Adrenal gland (tissue), 12 donors: ENCODE results near the gene ANK3. TPM values are rescaled to one million over a fixed set of nuclear protein-coding genes. Genes with fewer than 3 reads are reported as not detected.

Source experiments
- DNase-seq, 7 donors: peaks; one replicate each; pipeline ENCODE4 v3.0.0-alpha.2; 2019 to 2020
- H3K27ac ChIP-seq, 5 donors: fragments of 200-600 bp; sonication (generic) in 4 of 5; 1 replicate in 3 of 5; 2 replicates in 2 of 5; pipeline versions ENCODE4 v1.5.1 to v1.8.0; 2016 to 2020; ENCODE audit warnings: mild to moderate bottlenecking in 1 of 5
- H3K27me3 ChIP-seq: fragments of 200-600 bp; 2 replicates; pipeline ENCODE4 v1.8.0; 2021
- H3K36me3 ChIP-seq, 2 donors: fragments of 200-600 bp; replicated peaks in 1 of 2; 1 replicate in 1 of 2; 2 replicates in 1 of 2; pipeline versions ENCODE4 v1.5.1 to v1.8.0; 2018 to 2022
- H3K4me1 ChIP-seq, 2 donors: fragments of 200-600 bp; replicated peaks in 1 of 2; 1 replicate in 1 of 2; 2 replicates in 1 of 2; pipeline versions ENCODE4 v1.5.1 to v1.8.0; 2018 to 2021
- H3K4me3 ChIP-seq, 4 donors: fragments of 200-600 bp; sonication (generic) in 3 of 4; one replicate each; pipeline ENCODE4 v1.5.1; 2016 to 2018
- H3K9me3 ChIP-seq, 3 donors: fragments of 200-600 bp; sonication (generic) in 1 of 3; replicated peaks in 1 of 3; 1 replicate in 2 of 3; 2 replicates in 1 of 3; pipeline versions ENCODE4 v1.5.1 to v1.8.0; 2016 to 2021
- POLR2A ChIP-seq, 2 donors: fragments of 450-650 bp; IDR thresholded peaks; one replicate each; pipeline ENCODE4 v1.6.1; 2017; ENCODE audit warnings: antibody characterized with exemption in 2 of 2, mild to moderate bottlenecking in 2 of 2, moderate library complexity in 1 of 2
- WGBS, 4 donors: extraction: QIAGEN DNeasy Blood & Tissue Kit in 2 of 4; methylation state at CpG; one replicate each; pipeline versions ENCODE4 v1.1.5 to v1.1.7; 2013 to 2017; 5-methylcytosine and 5-hydroxymethylcytosine counted together
- intact Hi-C, 2 donors: fragments of 100-400 bp; cut with DNase I; formaldehyde crosslinking; loops; one replicate each; pipeline versions ENCODE4 v1.14.1 to v1.15.0; 2022 to 2023
- polyA plus RNA-seq, 3 donors: library from polyadenylated mRNA; stranded (reverse); fragments of 200-250 nt in 2 of 3; fragments of 350-450 nt in 1 of 3; fragmentation: Illumina TruSeq in 1 of 3; extraction: RNeasy Lipid Tissue Mini Kit (QIAGEN cat#74804) in 1 of 3; gene quantifications; one replicate each; pipeline ENCODE4 v1.2.3, GENCODE V29; 2013 to 2014
- total RNA-seq, 9 donors: library from RNA; depleted of rRNA in 4 of 9; stranded (reverse); fragments of >200 nt in 4 of 9; fragments of 120-200 nt in 1 of 9; fragmentation: NEBNext Ultra II Directional in 1 of 9; extraction: Animal tissue kit (Norgen Biotek cat#: 25700) in 1 of 9; gene quantifications; one replicate each; pipeline versions ENCODE4 v1.1.0 to v1.2.4, GENCODE V29; 2013 to 2023
- TF ChIP-seq, protein P1 (sequence below), 6 experiments: fragments of 450-650 bp in 4 of 6; fragments of 200-600 bp in 2 of 6; sonication (generic) in 1 of 6; IDR thresholded peaks; 1 replicate in 5 of 6; 2 replicates in 1 of 6; pipeline versions ENCODE4 v1.5.1 to v1.8.0; 2016 to 2021; ENCODE audit warnings: antibody characterized with exemption in 6 of 6, mild to moderate bottlenecking in 2 of 6, moderate library complexity in 1 of 6
- donor health status: healthy with polysubstance abuse.
- donor health status: Bipolar disorder and iron deficiency.
- donor health status: DM: yes; HTN: yes; CAD: no.
- donor health status: DM: no; HTN: no; CAD: no.
- donor health status: DM: no; HTN: no; CAD: no.
- donor health status: DM: yes; HTN: yes; CAD: no.

Gene ANK3
- total and polyA plus RNA-seq, 12 donors = 2.6 to 48.1 (median 15.2) TPM

DNA sequence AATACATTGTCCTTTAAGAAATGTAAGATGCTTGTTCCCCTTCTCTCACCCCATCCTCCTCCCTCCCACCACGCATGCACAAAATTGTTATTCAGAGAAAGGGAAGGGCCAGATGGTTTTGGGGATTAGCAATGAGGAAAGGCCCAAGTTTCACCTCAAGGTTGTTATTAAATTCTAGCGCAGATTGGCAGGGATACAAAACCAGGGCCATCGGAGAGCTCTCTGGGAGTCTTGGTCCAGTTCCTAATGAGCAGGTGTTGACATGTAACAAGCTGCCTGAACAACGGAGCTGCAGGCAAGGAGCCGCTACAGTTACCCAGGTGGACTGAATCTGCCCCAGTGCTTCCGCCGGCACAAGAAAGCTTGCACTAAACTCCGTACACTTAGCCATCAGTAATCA is 9.7 kb upstream of the ANK3 start:
- no peaks in the 10 kb centered on the region for H3K9me3 ChIP-seq
- H3K27me3 ChIP-seq = no peaks in the 10 kb centered on the region
- no peak overlapping the region for H3K27ac ChIP-seq
- H3K36me3 ChIP-seq = no peaks in the 10 kb centered on the region
- no peak overlapping the region for H3K4me3 ChIP-seq
- peak in 1 of 7 donors; percentile 56 for DNase-seq
- no peaks in the 10 kb centered on the region for H3K4me1 ChIP-seq
- WGBS, 4 donors = 87 to 89% (median 88%) methylated on average over 8 of the region's 8 CpGs
- TF ChIP-seq POLR2A (IDR thresholded peaks at IDR 0.05) = no peak
- TF ChIP-seq, protein P1, sequence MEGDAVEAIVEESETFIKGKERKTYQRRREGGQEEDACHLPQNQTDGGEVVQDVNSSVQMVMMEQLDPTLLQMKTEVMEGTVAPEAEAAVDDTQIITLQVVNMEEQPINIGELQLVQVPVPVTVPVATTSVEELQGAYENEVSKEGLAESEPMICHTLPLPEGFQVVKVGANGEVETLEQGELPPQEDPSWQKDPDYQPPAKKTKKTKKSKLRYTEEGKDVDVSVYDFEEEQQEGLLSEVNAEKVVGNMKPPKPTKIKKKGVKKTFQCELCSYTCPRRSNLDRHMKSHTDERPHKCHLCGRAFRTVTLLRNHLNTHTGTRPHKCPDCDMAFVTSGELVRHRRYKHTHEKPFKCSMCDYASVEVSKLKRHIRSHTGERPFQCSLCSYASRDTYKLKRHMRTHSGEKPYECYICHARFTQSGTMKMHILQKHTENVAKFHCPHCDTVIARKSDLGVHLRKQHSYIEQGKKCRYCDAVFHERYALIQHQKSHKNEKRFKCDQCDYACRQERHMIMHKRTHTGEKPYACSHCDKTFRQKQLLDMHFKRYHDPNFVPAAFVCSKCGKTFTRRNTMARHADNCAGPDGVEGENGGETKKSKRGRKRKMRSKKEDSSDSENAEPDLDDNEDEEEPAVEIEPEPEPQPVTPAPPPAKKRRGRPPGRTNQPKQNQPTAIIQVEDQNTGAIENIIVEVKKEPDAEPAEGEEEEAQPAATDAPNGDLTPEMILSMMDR (IDR thresholded peaks at IDR 0.05) = no peak
- intact Hi-C loops = no loop called here

DNA sequence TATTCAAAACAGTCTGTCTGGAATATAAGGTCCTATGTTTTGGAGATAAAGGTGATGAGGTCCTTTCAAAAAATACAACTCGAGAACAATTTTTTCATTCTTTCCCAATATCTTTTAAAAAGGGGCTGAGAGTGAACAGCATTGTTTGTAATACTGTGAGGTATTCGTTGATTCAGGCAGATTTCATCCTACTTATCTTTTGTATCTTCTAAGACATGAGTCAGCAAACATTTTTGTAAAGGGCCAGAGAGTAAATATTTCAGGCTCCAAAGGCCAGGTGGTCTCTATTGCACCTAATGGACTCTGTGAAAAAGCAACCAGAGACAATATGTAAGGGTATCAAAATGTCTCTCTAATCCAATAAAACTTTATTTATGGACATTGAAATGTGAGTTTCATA is 8.1 kb upstream of the ANK3 start:
- no peak overlapping the region for H3K4me3 ChIP-seq
- WGBS, 4 donors = 60 to 74% (median 70%) methylated on average over 2 of the region's 2 CpGs
- TF ChIP-seq, protein P1 (IDR thresholded peaks at IDR 0.05) = no peak
- no peak for TF ChIP-seq POLR2A (IDR thresholded peaks at IDR 0.05)
- intact Hi-C loops = no loop called here
- no peak overlapping the region for H3K27ac ChIP-seq
- no peaks in the 10 kb centered on the region for H3K9me3 ChIP-seq
- no peaks in the 10 kb centered on the region for H3K36me3 ChIP-seq
- H3K27me3 ChIP-seq = no peaks in the 10 kb centered on the region
- H3K4me1 ChIP-seq = no peaks in the 10 kb centered on the region
- DNase-seq = no peak

DNA sequence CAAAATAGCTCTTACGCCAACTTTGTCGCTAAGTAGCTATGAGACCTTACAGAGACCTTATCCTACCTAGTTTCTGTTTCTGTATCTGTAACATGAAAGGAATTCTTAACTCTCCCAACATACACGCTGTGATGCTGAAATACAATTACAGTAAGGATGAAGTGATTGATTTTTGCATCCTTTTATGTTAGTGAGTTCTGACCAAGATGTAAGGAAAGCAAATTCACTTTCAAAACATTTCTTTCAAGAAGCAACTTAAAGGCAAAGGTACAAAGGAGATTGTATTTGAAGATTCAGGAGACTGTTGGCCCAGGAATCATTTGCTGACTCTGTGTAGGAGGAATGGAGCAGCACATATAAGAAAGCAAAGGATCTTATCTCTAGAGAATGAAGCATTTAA is 7.1 kb upstream of the ANK3 start:
- WGBS, 4 donors = 84 to 92% (median 89%) methylated on average over 3 of the region's 3 CpGs
- intact Hi-C loops = no loop called here
- TF ChIP-seq POLR2A (IDR thresholded peaks at IDR 0.05) = no peak
- TF ChIP-seq, protein P1 (IDR thresholded peaks at IDR 0.05) = no peak

DNA sequence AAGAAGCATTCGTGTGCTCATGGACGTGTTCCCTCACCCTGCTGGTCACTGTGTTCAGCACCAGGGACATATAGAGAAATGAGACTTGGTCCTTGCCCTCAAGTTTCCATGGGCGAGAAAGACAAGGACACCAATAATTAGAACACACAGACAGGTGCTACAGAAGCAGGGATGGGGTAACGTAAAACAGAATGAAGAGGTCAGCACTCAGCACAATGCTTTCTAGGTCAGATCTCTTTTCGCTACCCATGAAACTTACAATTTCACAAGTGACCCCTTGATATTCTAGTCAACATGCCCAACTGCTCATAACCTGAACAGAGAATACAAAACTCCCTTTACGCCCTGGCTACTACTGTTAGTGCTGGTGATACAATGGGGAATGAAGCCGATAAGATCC is 6.0 kb upstream of the ANK3 start:
- Histone ChIP-seq H3K27me3 (no peaks in the 10 kb centered on the region), H3K27ac (no peak overlapping the region), H3K4me3 (no peak overlapping the region), H3K9me3 (no peaks in the 10 kb centered on the region), H3K36me3 (no peaks in the 10 kb centered on the region), H3K4me1 (no peaks in the 10 kb centered on the region)
- intact Hi-C loops = no loop called here
- 89 to 93% (median 91%) methylated on average over 7 of the region's 7 CpGs for WGBS, 4 donors
- no peak for DNase-seq
- TF ChIP-seq, protein P1 (IDR thresholded peaks at IDR 0.05) = no peak
- TF ChIP-seq POLR2A (IDR thresholded peaks at IDR 0.05) = no peak

More for the DNA sequence above, 7.1 kb upstream of the ANK3 start:
- Histone ChIP-seq H3K9me3 (no peaks in the 10 kb centered on the region), H3K27ac (no peak overlapping the region), H3K4me3 (no peak overlapping the region), H3K4me1 (no peaks in the 10 kb centered on the region), H3K27me3 (no peaks in the 10 kb centered on the region), H3K36me3 (no peaks in the 10 kb centered on the region)
- no peak for DNase-seq
